NCI-H510A treated with DMSO at 0.1 percent for 48 hours (cell line): ENCODE data around the gene VSX1.

Experiments
- DNase-seq: peaks from one replicate; lab custom pipeline; 2025; lab: John Stamatoyannopoulos, UW

Gene VSX1

GRCh38 chr20:25053255-25054031 is 28.5 kb downstream of the VSX1 start:
- DNase-seq: no peak

- DNase-seq: no peak
Observed at GRCh38 chr20:25052255-25053194, 29.4 kb downstream of the VSX1 start.

GRCh38 chr20:25051386-25052155 is 30.4 kb downstream of the VSX1 start:
- DNase-seq: no peak

GRCh38 chr20:25050501-25051350 is 31.2 kb downstream of the VSX1 start:
- DNase-seq: no peak

GRCh38 chr20:25050082-25050481 is 31.9 kb downstream of the VSX1 start:
- DNase-seq: no peak

- no peak for DNase-seq
Observed at GRCh38 chr20:25049261-25050060, 32.5 kb downstream of the VSX1 start.

- no peak for DNase-seq
Observed at GRCh38 chr20:25048519-25048952, 33.4 kb downstream of the VSX1 start.

GRCh38 chr20:25047766-25048165 is 34.2 kb downstream of the VSX1 start:
- DNase-seq: no peak

- DNase-seq: no peak
Observed at GRCh38 chr20:25046736-25047666, 34.9 kb downstream of the VSX1 start.

- DNase-seq: no peak
Observed at GRCh38 chr20:25046181-25046641, 35.7 kb downstream of the VSX1 start.

GRCh38 chr20:25045343-25045712 is 36.6 kb downstream of the VSX1 start:
- no peak for DNase-seq

GRCh38 chr20:25044660-25045342 is 37.1 kb downstream of the VSX1 start:
- DNase-seq: no peak

- no peak for DNase-seq
Observed at GRCh38 chr20:25044261-25044560, 37.7 kb downstream of the VSX1 start.

GRCh38 chr20:25043499-25044260 is 38.3 kb downstream of the VSX1 start:
- DNase-seq: no peak

- DNase-seq: peak; percentile 35
Observed at GRCh38 chr20:25042531-25043498, 39.1 kb downstream of the VSX1 start.

GRCh38 chr20:25041813-25042530 is 40.0 kb downstream of the VSX1 start:
- DNase-seq: no peak
